GM21619 (cell line): ENCODE measurements around the gene RBM45.
"Not testable (repeated sequence)": the region's sequence is repeated elsewhere in the genome, so short reads cannot be mapped to it uniquely, and the experiment has no call there.

ENCODE experiments used
- ATAC-seq: cut with Tn5 transposase; IDR thresholded peaks from one replicate; pipeline ENCODE4 v1.9.1; 2021; ENCODE audit not compliant: unreplicated experiment

The RBM45 gene

DNA sequence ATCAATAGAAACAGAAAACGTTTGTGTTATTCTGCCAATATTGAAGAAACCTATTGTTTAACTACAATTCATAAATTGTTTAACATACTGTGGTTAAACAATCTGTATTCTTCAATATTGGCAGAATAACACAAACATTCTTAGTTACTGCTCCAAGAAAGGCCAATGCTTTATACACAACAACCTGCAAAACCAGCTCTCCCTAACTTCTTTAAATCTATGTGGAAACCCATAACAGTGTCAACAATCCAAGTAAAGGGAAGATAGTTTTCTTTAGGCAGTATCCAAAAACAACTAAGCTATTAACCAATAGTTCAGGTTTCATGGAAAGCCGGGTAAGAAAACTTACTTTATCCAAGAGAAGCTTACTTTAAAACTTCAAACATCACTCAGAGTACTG lies 6.2 kb upstream of the RBM45 start:
- ATAC-seq = no peak

DNA sequence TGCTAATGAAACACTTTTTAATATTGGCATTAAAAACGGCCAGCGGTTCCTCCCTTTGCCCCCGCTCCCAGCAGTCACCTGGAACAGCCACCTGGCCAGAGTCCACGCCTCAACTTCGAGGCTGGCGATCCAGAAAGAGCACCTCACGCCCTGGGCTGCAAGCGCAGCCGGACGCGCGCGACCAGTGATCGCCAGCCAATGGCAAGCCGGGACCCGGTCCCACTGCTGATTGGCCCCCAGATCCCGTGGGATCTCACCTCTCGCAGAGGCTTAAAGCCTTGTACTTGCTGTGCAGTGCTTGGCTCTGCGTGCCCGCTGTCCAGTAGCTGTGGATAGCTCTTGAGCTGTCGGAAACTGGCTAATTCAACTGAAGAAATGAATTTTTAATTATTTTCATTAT lies 4.1 kb upstream of the RBM45 start:
- ATAC-seq = no peak

- no peak for ATAC-seq
Observed at GRCh38 chr2:178109813-178110212, 2.4 kb upstream of the RBM45 start.

DNA sequence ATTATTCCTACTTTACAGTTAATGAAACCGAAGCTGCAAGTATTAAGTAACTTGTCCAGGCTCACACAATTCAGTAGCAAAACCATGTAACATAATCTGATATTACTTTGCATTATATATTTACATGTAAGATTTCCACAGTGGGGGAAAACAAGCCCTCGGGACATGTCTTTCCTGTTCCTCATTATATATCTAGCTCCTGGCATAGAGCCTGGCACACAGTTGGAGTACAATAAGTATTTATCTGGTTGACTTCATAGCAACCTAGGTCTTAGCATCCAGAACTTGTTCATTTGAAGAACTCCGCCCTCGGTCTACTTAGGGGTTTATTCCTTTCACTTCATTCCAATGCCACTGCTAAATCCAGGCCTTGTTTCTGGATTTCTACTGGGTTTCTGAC lies 1.6 kb upstream of the RBM45 start:
- no peak for ATAC-seq

GRCh38 chr2:178111743-178112142 lies 494 bp upstream of the RBM45 start:
- peak; percentile 0 for ATAC-seq

DNA sequence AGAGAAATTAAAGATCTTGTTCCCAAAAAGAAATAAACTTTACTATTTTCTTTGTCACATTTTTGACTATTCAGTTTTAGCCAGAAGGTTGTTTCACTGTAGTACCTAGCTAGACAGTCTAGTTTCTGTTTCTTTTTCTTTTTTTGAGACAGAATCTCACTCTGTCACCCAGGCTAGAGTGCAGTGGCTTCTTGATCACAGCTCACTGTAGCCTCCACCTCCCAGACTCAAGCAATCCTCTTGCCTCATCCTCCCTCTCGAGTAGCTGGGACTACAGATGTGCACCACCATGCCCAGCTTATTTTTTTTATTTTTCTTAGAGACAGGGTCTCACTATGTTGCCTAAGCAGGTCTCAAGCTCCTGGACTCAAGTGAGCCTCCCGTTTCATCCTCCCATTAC lies 2.2 kb downstream of the RBM45 start:
- ATAC-seq = peak; percentile 44

- no peak for ATAC-seq
Observed at GRCh38 chr2:178115271-178115670, 3.0 kb downstream of the RBM45 start.

- ATAC-seq = no peak
Observed at GRCh38 chr2:178117725-178118124, 5.5 kb downstream of the RBM45 start.

DNA sequence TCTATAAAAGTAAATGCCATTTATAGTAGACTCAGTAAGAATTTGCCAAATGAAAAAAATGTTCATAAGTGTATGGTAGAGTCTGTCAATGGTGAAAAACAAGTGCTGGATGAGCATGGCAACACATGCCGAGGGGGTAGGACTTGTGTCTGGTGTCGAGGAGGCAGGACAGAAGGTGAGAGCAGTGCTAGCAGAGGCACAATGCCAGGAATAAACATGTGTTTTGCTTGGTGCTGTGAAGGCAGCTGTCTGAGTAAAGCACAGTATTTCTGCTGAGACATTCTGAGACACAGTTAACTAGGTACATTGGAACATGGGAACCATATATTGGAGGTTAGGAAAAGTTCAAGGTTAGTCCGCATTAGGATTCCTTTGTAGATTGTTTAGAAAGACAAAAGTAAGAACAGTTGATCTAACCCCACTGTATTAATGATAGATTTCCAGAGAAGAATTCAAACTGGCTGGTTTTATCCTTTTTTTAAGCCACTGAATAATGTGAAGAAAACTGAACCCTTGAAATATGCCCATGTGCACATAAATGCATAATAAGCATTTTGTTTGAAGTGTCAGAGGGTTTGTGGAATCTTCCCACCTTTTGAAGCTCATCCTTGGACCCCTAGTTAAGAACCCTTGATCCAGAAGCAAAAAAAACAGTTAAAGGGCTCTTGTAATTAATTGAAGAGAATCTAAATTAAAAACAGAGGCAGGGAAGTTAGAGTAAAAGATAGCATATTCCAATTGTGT lies 7.1 kb downstream of the RBM45 start:
- ATAC-seq = no peak

DNA sequence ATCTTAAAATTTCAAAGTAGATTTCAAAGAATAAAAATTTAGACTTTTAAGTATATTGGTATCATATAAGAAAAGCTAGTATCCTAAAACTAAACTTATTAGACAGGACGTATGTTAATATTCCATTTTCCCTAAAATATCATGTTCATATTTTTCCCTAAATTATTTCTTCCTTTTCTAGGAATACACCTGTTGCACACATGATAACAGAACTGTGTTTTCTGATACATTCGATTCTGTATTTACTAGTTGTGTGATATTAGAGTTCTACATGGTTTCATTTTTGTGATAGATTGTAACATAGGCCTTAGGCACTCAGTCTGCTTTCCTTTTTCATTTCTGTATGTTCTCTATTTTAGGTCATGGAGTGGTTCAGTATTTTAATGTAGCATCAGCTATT lies 10.9 kb downstream of the RBM45 start:
- no peak for ATAC-seq

GRCh38 chr2:178125125-178125524 lies 12.9 kb downstream of the RBM45 start:
- no peak for ATAC-seq

DNA sequence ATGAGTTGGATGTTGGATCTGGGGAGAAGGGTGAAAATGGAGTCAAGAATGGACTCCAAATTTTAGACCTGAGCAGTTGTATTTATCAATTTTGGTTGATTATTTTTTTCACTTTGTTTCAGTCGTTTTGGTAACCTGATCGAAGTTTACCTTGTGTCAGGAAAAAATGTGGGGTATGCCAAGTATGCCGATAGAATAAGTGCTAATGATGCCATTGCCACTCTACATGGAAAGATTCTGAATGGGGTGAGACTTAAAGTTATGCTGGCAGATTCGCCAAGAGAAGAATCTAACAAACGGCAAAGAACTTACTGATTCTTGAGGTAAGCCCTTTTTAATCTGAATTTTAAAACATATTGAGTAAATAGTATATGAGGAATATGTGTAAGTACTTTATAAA lies 13.6 kb downstream of the RBM45 start:
- ATAC-seq = no peak

DNA sequence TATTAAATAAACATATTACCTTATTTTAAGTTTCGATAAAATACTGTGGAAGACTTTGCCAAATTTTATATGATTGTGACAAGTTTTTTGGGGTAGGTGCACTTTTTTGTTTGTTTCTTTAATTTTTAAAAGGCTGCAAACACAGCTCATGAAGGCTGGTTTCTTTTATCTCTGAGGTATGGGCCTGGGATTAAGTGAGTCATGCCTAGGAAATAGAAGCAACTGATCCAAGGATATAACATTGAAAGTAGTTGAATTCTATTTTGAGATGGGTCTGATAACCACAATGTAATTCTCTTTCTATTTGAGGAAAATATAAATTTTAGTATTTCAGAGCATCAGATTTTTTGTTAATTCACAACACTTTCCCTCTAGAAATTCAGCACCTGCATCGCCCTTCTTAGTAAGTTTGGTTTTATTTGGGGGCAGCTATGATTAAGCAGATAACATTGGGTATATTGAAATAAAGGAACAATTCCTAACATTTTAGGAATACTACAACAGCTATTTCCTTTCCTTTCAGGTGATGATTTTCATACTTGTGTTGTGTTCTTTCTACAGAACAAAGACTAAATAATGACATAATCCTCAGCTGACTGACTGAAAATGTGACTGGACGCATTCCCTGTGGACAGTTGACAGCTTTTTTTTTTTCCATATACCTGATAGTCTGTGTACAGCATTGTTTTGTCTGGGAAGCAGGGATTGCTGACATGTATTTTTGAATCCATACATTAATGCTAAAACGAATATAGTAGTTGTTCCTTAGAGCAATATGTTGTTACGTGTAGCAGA lies 16.8 kb downstream of the RBM45 start:
- ATAC-seq = no peak

- no peak for ATAC-seq
Observed at GRCh38 chr2:178136321-178137025, 24.2 kb downstream of the RBM45 start.

GRCh38 chr2:178142274-178143065 lies 30.2 kb downstream of the RBM45 start:
- ATAC-seq = no peak

GRCh38 chr2:178143481-178143880 lies 31.2 kb downstream of the RBM45 start:
- ATAC-seq = no peak

DNA sequence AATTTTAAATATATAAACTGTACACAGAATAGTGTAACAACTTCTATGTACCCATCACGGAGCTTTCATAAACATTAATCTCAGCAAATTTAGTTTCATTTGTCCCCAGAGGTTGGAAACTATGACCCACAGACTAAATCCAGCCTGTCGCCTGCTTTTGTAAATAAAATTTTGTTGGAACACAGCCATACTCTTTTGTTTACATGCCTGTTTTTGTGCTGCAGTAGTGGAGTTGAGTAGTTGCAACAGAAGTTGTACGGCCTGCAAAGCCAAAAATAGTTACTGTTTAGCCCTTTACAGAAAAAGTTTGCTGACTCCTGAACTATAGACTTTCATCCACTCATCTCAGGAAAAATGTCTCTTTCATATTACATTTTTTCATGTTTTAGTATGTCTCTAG lies 39.8 kb downstream of the RBM45 start:
- ATAC-seq = no peak

DNA sequence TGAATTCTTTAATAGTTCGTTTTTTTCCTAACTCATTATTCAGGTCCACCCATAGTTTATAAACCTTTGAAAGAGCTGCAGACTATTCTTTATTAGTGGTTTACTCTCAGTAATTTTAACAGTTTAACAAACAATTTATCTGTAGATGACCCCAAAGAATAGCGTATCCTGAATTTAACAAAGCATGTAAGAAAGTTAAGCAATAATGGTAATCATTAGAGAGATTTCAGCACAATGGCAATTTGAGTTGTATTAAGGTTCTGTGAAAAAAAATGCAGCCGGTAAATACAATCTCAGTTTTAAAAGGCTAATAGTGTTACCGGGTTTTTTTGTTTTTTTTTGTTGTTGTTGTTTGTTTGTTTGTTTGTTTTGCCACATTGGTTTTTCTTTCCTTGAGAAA lies 40.3 kb downstream of the RBM45 start:
- no peak for ATAC-seq

DNA sequence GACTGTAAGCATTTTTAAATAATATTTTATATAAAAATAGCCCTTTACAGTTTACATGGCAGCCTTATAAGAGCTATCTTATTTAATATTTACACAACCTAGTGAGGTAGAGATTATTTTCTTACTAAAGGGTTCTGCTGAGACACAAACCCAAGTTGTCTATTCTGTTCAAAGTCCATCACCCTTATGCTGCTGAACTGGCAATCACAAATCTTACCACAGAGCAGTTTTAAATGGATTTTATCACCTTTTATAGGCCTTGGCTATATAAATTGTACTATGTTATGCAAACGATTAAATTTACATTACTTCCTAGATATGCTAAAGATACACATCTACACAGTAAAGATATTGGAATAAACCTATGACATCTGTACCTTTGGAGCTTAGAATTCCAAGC lies 40.7 kb downstream of the RBM45 start:
- no peak for ATAC-seq

DNA sequence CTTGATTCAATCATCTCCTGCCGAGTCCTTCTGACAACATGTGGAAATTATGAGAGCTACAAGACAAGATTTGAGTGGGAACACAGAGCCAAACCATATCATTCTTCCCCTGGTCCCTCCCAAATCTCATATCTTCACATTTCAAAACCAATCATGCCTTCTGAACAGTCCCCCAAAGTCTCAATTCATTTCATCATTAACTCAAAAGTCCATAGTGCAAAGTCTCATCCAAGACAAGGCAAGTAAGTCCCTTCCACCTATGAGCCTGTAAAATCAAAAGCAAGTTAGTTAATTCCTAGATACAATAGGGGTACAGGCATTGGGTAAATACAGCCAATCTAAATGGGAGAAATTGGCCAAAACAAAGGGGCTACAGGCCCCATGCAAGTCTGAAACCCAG lies 41.6 kb downstream of the RBM45 start:
- ATAC-seq = not testable (repeated sequence)

DNA sequence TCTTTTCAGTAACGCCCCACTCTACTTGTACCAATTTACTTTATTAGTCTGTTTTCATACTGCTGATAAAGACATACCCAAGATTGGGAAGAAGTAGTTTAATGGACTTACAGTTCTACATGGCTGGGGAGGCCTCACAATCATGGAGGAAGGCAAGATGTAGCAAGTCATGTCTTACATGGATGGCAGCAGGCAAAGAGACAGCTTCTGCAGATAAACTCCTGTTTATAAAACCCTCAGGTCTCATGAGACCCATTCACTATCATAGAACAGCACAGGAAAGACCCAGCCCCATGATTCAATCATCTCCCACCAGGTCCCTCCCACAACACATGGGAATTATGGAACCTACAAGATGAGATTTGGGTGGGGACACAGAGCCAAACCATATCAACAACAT lies 43.3 kb downstream of the RBM45 start:
- no peak for ATAC-seq
